ENCODE data around the gene ASCC3.
A peak's percentile ranks its signal among the peaks of the same experiment; 100 is the strongest.
"Not testable (repeated sequence)": the region's sequence is repeated elsewhere in the genome, so short reads cannot be mapped to it uniquely, and the experiment has no call there.

Gene ASCC3

GRCh38 chr6:100880853-100881706, at the start of gene ASCC3:
Gene ASCC3, minus strand, starts transcription at chr6:100881329. Its CDS starts 13,332 bp downstream, at chr6:100867997.
- peak; percentile 90 for DNase-seq

- no peak for DNase-seq
Observed at GRCh38 chr6:100925749-100926148, 44.6 kb upstream of the ASCC3 start.

GRCh38 chr6:100924534-100925227, 43.6 kb upstream of the ASCC3 start:
- DNase-seq: no peak

GRCh38 chr6:100923481-100924165, 42.5 kb upstream of the ASCC3 start:
- peak; percentile 6 for DNase-seq

- DNase-seq: no peak
Observed at GRCh38 chr6:100920028-100920605, 39.0 kb upstream of the ASCC3 start.

- DNase-seq: no peak
Observed at GRCh38 chr6:100918152-100918551, 37.0 kb upstream of the ASCC3 start.

- DNase-seq: no peak
Observed at GRCh38 chr6:100915876-100916275, 34.7 kb upstream of the ASCC3 start.

- no peak for DNase-seq
Observed at GRCh38 chr6:100913400-100914276, 32.5 kb upstream of the ASCC3 start.

GRCh38 chr6:100906325-100906724, 25.2 kb upstream of the ASCC3 start:
- no peak for DNase-seq

GRCh38 chr6:100905067-100905466, 23.9 kb upstream of the ASCC3 start:
- DNase-seq: no peak

GRCh38 chr6:100904316-100904715, 23.2 kb upstream of the ASCC3 start:
- DNase-seq: no peak

GRCh38 chr6:100901582-100901981, 20.5 kb upstream of the ASCC3 start:
- DNase-seq: no peak

- no peak for DNase-seq
Observed at GRCh38 chr6:100899202-100899601, 18.1 kb upstream of the ASCC3 start.

- DNase-seq: no peak
Observed at GRCh38 chr6:100897671-100898070, 16.5 kb upstream of the ASCC3 start.

- no peak for DNase-seq
Observed at GRCh38 chr6:100893743-100894142, 12.6 kb upstream of the ASCC3 start.

- no peak for DNase-seq
Observed at GRCh38 chr6:100892693-100893092, 11.6 kb upstream of the ASCC3 start.

- DNase-seq: no peak
Observed at GRCh38 chr6:100892116-100892515, 11.0 kb upstream of the ASCC3 start.

- DNase-seq: no peak
Observed at GRCh38 chr6:100891079-100891478, 9.9 kb upstream of the ASCC3 start.

- DNase-seq: not testable (repeated sequence)
Observed at GRCh38 chr6:100890646-100891045, 9.5 kb upstream of the ASCC3 start.

- no peak for DNase-seq
Observed at GRCh38 chr6:100889351-100889750, 8.2 kb upstream of the ASCC3 start.

- peak; percentile 55 for DNase-seq
Observed at GRCh38 chr6:100886076-100886475, 4.9 kb upstream of the ASCC3 start.

GRCh38 chr6:100883347-100883746, 2.2 kb upstream of the ASCC3 start:
- DNase-seq: no peak

All from fibroblast of skin of right quadriceps (primary cell).